PFSK-1 (cell line): ENCODE measurements around the gene TLR10.

Experiments used
- POLR2AphosphoS5 ChIP-seq: IDR thresholded peaks from 2 replicates; pipeline ENCODE4 v1.6.1; 2012; ENCODE audit warnings: low read depth, mild to moderate bottlenecking, control low read depth, low read length, moderate library complexity
- SIN3A ChIP-seq: IDR thresholded peaks from 2 replicates; pipeline ENCODE4 v1.6.1; 2012; ENCODE audit warnings: mild to moderate bottlenecking, low read length, moderate library complexity, borderline replicate concordance; ENCODE audit not compliant: insufficient read depth
- TAF1 ChIP-seq: IDR thresholded peaks from 2 replicates; pipeline ENCODE4 v1.6.1; 2012; ENCODE audit warnings: low read length, control low read depth, borderline replicate concordance; ENCODE audit not compliant: insufficient read depth
- TF ChIP-seq, protein P1 (sequence below), 2 experiments: IDR thresholded peaks; 2 replicates each; pipeline versions ENCODE4 v1.6.1 to v1.8.0; 2011 to 2012; ENCODE audit warnings: low read depth in 2 of 2, low read length in 2 of 2, control low read depth in 1 of 2, inconsistent platforms in 1 of 2, mild to moderate bottlenecking in 1 of 2, moderate library complexity in 1 of 2; ENCODE audit not compliant: insufficient read depth in 1 of 2

DNA sequence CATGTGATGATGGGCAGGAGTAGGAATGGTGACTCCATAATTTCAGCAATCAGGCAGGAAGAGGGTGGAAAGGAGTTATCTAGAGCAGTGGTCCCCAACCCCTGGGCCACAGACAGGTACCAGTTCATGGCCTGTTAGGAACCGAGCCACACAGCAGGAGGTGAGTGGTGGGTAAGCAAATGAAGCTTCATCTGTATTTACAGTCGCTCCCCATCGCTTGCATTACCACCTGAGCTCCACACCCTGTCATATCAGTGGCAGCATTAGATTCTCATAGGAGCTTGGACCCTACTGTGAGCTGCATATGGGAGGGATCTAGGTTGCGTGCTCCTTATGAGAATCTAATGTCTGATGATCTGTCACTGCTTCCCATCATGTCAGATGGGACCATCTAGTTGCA is 1.4 kb upstream of the TLR10 start:
- TF ChIP-seq, protein P1, sequence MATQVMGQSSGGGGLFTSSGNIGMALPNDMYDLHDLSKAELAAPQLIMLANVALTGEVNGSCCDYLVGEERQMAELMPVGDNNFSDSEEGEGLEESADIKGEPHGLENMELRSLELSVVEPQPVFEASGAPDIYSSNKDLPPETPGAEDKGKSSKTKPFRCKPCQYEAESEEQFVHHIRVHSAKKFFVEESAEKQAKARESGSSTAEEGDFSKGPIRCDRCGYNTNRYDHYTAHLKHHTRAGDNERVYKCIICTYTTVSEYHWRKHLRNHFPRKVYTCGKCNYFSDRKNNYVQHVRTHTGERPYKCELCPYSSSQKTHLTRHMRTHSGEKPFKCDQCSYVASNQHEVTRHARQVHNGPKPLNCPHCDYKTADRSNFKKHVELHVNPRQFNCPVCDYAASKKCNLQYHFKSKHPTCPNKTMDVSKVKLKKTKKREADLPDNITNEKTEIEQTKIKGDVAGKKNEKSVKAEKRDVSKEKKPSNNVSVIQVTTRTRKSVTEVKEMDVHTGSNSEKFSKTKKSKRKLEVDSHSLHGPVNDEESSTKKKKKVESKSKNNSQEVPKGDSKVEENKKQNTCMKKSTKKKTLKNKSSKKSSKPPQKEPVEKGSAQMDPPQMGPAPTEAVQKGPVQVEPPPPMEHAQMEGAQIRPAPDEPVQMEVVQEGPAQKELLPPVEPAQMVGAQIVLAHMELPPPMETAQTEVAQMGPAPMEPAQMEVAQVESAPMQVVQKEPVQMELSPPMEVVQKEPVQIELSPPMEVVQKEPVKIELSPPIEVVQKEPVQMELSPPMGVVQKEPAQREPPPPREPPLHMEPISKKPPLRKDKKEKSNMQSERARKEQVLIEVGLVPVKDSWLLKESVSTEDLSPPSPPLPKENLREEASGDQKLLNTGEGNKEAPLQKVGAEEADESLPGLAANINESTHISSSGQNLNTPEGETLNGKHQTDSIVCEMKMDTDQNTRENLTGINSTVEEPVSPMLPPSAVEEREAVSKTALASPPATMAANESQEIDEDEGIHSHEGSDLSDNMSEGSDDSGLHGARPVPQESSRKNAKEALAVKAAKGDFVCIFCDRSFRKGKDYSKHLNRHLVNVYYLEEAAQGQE (IDR thresholded peaks at IDR 0.05; ENCODE audit: insufficient read depth in 1 of 2, low read depth in 2 of 2, low read length in 2 of 2) = no peak
- no peak for TF ChIP-seq POLR2AphosphoS5
- no peak for TF ChIP-seq TAF1
- TF ChIP-seq SIN3A = no peak
